HL-60/S4 treated with retinoic acid at 250 ng/mL for 4 days and 3 days (cell line): ENCODE measurements around the gene GNAI3.

Experiments
- in situ Hi-C: fragments of 300-500 bp; cut with MboI; formaldehyde crosslinking; loops from 2 replicates; pipeline ENCODE4 v1.7.0; 2022; ENCODE audit warnings: low sequenced_read_pairs

The GNAI3 gene

GRCh38 chr1:109632671-109633346 lies 84.4 kb downstream of the GNAI3 start:
- in situ Hi-C loops = no loop called here

DNA sequence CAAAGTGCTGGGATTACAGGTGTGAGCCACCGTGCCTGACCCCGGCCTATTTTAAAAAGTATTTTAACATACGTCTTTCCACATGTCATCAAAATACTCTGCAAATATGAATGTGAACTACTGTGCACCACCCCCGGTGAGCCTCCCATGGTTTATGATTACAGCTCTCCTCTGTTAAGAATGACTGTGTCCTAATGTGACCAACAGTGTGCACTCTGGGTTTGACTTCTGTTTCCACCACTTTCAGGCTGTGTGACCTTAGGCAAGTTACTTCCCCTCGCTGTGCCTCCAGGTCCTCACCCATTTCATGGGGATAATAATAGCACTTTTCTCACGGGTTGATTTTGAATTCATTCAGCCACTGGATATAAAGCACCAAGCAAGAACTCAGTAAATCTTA lies 85.9 kb downstream of the GNAI3 start:
- in situ Hi-C loops = no loop called here

GRCh38 chr1:109634771-109635750 lies 86.6 kb downstream of the GNAI3 start:
- in situ Hi-C loops = no loop called here

- in situ Hi-C loops = no loop called here
Measured at GRCh38 chr1:109635862-109636200, 87.4 kb downstream of the GNAI3 start.

DNA sequence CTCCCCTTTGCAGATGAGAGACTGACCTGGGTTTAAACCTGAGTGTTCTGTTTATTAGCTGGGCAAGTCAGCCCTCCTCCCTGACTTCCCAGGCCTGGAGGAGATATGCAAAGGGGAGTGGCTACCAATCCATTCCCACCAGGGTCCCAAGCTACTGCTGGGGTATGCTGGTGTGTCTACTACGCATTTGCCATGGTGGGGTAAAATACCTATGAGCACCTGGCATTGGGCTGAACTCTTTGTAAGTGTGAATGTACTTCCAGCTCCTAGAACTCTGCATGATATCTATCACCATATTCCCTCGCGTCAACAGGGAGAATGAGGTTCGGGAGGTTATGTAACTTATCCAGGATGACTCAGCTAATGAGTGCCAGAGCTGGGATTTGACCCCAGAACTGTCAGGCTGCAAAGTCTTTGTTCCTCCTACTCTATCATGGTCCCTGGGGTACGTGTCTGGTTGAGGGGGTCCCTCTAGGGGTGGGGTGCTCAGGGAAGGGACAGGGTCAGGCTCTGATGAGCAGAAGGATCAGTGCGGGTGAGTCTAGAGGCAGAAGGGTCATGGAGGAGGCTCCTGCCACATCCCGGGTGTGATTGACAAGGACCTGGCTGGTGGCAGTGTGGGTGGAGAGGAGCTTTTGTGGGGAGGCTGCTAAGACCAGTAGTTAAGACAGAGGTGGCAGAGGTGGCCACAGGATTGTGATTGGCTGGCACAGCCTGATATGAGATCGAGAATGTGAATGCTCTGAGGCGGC lies 88.0 kb downstream of the GNAI3 start:
- in situ Hi-C loops = no loop called here

DNA sequence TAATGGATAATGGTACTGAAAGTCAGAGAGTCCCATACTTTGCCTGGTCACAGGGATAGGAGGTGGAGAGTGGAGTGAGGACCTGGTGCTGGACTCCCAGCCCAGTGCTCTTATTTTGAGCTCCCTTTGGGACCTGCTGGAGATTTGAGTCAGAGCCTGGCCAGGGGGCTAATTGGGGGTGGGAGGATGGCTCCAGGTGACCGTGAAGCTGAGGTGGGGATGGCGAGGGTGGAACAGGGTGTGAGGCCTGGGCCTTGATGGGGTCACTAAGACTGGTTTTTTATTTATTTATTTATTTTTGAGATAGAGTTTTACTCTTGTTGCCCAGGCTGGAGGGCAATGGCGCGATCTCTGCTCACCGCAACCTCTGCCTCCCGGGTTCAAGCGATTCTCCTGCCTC lies 89.0 kb downstream of the GNAI3 start:
- in situ Hi-C loops = no loop called here

DNA sequence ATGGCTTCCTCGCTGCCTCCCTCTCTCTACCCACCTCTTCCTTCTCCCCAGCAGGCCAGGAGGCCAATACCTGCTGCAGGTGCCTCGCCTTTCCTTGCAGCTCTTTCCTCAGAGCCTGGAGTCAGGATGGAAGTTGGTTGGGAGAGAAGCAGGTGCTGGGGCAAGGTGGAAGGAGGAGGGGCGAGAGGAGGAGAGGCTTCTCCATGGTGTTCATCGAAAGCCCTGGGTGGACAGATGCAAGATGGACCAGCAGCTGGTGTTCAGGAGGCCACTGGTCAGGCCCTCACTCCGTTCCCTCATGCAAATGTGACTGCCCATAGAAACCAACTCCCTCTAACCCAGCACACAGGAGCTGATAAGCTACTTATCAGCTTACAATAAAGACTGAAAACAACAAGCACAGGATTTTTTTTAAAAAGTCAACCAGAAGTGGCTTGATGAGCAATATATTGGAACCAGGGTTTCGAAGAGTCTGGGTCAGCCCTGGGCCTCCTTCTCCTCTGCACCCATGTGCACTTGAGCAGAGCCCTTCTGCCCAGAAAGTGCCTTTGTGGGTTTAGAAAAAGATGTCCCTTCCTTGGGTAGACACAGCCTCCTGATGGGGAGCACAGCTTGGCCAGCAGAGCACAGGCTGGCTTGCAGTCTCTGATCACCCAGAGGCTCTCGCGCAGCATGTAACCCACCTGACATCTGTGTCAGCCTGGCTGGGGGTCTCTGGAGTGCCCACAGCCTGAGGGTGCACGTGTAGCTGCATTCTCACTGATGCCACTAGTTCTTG lies 90.8 kb downstream of the GNAI3 start:
- in situ Hi-C loops = no loop called here

GRCh38 chr1:109639841-109640184 lies 91.4 kb downstream of the GNAI3 start:
- in situ Hi-C loops = loop anchor here (5.0 kb wide), 1 partner anchor 93 kb away; the partner anchor contains the start of gene GNAI3

DNA sequence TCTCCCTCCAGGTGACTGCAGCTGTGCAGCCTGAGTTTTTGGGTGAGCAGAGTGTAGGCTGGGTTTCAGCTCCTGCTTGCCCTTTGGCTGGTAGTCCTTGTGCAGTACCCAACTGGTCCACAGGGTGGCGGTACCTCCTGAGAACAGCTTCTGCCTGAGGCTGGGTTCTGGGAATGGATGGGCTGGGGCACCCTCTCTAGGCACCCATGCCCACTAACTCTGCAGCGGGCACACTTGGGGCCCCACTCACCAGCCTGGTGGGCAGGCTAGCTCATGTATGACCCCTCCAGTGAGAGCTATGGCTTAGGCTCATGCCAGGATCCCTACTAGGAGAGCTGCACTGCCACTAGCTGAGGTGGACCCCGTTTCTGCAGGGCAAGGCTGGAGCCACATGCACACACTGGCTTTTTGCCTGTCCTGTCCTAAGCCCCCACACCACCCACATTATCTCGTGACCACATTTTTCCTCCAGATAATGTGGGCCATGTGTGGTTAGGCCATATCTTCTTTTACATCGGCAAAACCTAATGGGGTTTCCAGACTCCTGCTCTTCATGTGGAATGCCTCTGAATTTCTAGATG lies 92.0 kb downstream of the GNAI3 start:
- in situ Hi-C loops = loop anchor here (5.0 kb wide), 1 partner anchor 93 kb away; the partner anchor contains the start of gene GNAI3

DNA sequence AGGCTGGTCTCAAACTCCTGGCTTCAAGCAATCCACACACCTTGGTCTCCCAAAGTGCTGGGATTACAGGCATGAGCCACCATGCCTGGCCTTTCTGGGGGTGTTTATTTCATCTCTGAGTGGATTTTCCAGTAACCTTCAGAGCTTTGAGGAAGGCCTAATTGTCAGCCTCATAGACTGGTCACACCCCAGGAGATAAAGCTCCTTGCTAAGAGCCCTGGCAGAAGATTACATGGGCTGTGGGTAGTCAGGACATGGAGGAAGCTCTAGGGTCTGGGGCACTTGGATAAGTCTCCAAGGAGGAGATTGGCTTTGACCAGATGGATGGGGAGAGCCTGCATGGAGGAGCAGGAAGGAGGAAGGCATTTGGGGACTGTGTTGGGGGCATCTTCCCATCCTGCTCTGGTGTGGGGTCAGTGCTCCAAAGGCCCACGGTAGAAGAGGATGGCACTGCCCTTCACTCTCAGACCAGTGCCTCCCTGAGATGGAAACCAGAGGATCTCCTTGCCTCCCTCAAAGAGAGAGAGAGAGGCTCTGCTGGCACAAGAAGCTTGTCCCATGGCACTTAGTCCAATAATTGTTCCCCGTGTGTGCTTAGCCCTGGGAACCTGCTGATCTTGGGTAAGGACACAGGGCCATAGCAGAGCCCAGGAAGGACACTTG lies 92.8 kb downstream of the GNAI3 start:
- in situ Hi-C loops = loop anchor here (5.0 kb wide), 1 partner anchor 94 kb away; the partner anchor contains the start of gene GNAI3

GRCh38 chr1:109641861-109642260 lies 93.4 kb downstream of the GNAI3 start:
- in situ Hi-C loops = loop anchor here (5.0 kb wide), 1 partner anchor 95 kb away; the partner anchor contains the start of gene GNAI3

DNA sequence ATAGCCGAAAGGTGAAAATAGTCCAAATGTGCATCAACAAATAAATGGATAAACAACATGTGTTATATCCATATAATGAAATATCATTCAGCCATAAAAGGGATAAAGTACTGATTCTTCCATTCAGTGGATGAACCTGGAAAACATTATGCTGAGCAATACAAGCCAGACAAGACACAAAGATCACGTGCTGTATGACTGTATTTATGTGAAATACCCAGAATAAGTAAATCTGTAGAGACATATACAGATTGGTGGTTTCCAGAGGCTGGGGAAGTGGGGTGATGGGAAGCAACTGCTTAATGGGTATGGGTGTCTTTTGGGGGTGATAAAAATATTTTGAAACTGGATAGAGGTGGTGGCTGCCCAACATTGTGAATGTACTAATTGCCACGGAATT lies 94.2 kb downstream of the GNAI3 start:
- in situ Hi-C loops = loop anchor here (5.0 kb wide), 1 partner anchor 95 kb away; the partner anchor contains the start of gene GNAI3

DNA sequence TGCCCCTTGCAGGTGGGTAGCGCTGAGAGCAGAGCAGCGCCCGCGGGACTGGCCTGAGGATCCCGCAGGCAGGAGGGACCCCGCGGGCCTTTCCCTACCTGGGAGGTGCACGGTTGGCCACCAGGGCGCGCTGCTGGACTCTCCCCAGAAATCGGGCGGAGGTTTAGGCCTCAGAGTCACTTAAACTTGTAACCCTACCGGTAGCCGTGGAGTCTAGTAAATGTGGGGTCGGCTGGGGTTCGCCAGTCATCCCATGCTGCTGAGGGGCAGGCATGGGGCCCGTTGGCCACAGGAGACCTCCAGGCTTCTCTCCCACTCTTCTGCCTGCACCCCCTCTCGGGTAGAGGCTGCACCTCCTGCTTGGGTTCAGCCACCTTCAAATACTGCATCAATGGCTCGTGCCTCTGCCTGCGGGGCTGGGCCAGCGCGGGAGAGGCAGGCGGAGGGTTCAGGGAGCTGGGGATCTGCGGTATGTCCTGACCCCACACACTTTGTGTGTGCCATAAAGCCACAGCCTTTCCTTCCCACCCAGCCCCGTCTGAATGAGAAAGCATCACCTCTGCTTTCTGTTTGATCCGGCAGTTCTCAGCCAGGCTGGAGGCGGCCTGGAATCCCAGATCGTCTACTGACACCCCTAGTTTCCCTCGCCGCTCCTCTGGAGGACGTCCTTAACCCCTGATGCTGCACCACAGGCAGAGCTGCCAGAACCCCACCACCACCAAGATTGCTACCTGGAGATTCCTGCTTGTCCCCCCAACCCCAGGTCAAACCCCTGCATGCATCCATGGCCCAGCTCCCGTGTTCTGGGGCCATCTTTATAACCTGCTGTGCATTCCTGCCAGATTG lies 95.2 kb downstream of the GNAI3 start:
- in situ Hi-C loops = loop anchor here (5.0 kb wide), 1 partner anchor 96 kb away; the partner anchor contains the start of gene GNAI3

- in situ Hi-C loops = loop anchor here (5.0 kb wide), 1 partner anchor 97 kb away; the partner anchor contains the start of gene GNAI3
Measured at GRCh38 chr1:109644670-109645069, 96.3 kb downstream of the GNAI3 start.

DNA sequence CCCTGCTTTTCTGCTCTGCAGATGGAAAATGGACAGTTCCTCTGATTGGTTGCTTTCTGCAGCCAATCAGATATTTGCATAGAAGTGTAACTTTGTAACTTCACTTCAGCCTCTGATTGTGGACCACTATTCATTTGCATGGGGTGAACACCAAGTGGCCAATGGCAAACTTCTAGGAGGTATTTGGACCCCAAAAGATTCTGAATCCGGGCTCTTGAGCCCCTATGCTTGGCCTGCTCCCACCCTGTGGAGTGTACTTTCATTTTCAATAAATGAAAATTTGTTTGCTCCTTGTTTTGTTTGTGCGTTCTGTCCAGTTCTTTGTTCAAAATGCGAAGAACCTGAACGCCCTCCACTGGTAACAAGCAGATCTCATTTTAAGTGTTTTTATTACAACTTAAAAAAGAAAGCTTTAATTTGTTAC lies 101.1 kb downstream of the GNAI3 start:
- in situ Hi-C loops = no loop called here

DNA sequence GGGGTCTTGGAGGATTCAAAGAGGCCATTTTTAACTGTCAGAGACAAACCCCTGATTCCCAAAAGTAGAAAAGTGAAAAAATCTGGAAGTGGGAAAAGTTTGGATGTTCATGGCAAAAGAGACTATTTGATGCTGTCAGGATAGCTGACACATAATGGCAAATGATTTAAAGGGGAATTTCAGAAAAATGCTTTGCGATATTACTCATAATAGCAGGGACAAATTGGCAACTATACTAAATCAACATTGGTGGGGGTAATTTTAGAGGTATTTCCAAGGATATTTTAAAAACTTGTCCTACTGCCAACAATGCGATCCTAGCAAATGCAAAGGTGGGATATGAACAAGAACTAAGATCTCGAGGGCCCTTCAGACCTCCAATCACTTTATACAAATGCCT lies 102.2 kb downstream of the GNAI3 start:
- in situ Hi-C loops = loop anchor here (5.0 to 10.0 kb wide), 2 partner anchors 122 to 334 kb away; partner anchors contain the start of gene AHCYL1

DNA sequence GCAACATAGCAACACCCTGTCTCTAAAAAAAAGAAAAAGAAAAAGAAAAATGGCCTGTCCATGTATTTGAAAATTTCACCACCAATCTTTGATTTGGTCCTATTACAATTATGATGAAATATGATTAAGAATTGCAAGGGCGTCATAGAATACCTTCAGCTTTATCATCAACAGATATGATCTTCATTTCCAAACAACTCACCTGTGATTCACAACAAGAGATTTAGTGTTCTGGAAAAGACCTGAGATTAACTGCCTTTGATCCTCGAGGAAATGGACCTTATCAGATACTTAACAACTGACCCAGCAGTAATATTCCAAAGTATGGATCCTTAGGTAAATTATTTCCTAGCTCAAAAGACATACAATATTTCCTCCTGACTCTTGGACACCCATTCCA lies 104.0 kb downstream of the GNAI3 start:
- in situ Hi-C loops = loop anchor here (5.0 to 10.0 kb wide), 2 partner anchors 120 to 332 kb away; partner anchors contain the start of gene AHCYL1

GRCh38 chr1:109653306-109653705 lies 104.9 kb downstream of the GNAI3 start:
- in situ Hi-C loops = loop anchor here (5.0 to 10.0 kb wide), 2 partner anchors 119 to 331 kb away; partner anchors contain the start of gene AHCYL1
